ENCODE results near the gene TRIM5.
A peak's percentile ranks its signal among the peaks of the same experiment; 100 is the strongest.
"Not testable (repeated sequence)": the region's sequence is repeated elsewhere in the genome, so short reads cannot be mapped to it uniquely, and the experiment has no call there.

TRIM5 gene

GRCh38 chr11:5690736-5691135 is 5.9 kb upstream of the TRIM5 start:
- TF ChIP-seq POU2F2 (IDR thresholded peaks at IDR 0.05; ENCODE audit: low read depth, low read length) (no peak), TAF1 (IDR thresholded peaks at IDR 0.05; ENCODE audit: low read depth, low read length) (no peak), PAX5 (IDR thresholded peaks at IDR 0.05; ENCODE audit: insufficient read depth, low read length, severe bottlenecking) (no peak), POLR2AphosphoS5 (IDR thresholded peaks at IDR 0.05; ENCODE audit: low read depth, low read length) (no peak), SPI1 (IDR thresholded peaks at IDR 0.05; ENCODE audit: low read depth, low read length) (no peak), POLR2A (IDR thresholded peaks at IDR 0.05; ENCODE audit: low read depth, low read length) (no peak)
- no peak for FAIRE-seq

GRCh38 chr11:5690216-5690615 is 5.3 kb upstream of the TRIM5 start:
- DNase-seq (ENCODE audit: insufficient read length, low spot score) (no peak), FAIRE-seq (peak; percentile 86)
- no peak for TF ChIP-seq TAF1 (IDR thresholded peaks at IDR 0.05; ENCODE audit: low read depth, low read length)
- TF ChIP-seq PAX5 (IDR thresholded peaks at IDR 0.05; ENCODE audit: insufficient read depth, low read length, severe bottlenecking), result no peak

More at GRCh38 chr11:5690736-5691135, 5.9 kb upstream of the TRIM5 start:
- no peak for DNase-seq (ENCODE audit: insufficient read length, low spot score)

- DNase-seq (ENCODE audit: insufficient read length, low spot score) (peak; percentile 45), FAIRE-seq (peak; percentile 64)
- TF ChIP-seq POLR2AphosphoS5 (IDR thresholded peaks at IDR 0.05; ENCODE audit: low read depth, low read length) (peak; percentile 79), POU2F2 (IDR thresholded peaks at IDR 0.05; ENCODE audit: low read depth, low read length) (0 out of 2 replicates have a peak, but pooled peaks have one; percentile 35), SPI1 (IDR thresholded peaks at IDR 0.05; ENCODE audit: low read depth, low read length) (peak; percentile 40), TAF1 (IDR thresholded peaks at IDR 0.05; ENCODE audit: low read depth, low read length) (peak; percentile 78; the same call in 1 of the 2 replicates), POLR2A (IDR thresholded peaks at IDR 0.05; ENCODE audit: low read depth, low read length) (peak; percentile 74), PAX5 (IDR thresholded peaks at IDR 0.05; ENCODE audit: insufficient read depth, low read length, severe bottlenecking) (no peak)
Observed at GRCh38 chr11:5689551-5689983, 4.7 kb upstream of the TRIM5 start, which contains the start of gene TRIM22. TRIM22 (plus strand) TSS chr11:5689790; CDS start chr11:5696233, 6,443 bp downstream.

- no peak for DNase-seq (ENCODE audit: insufficient read length, low spot score)
- FAIRE-seq, result no peak
- TF ChIP-seq TAF1 (IDR thresholded peaks at IDR 0.05; ENCODE audit: low read depth, low read length) (no peak), POU2F2 (IDR thresholded peaks at IDR 0.05; ENCODE audit: low read depth, low read length) (no peak), POLR2AphosphoS5 (IDR thresholded peaks at IDR 0.05; ENCODE audit: low read depth, low read length) (no peak), PAX5 (IDR thresholded peaks at IDR 0.05; ENCODE audit: insufficient read depth, low read length, severe bottlenecking) (no peak), POLR2A (IDR thresholded peaks at IDR 0.05; ENCODE audit: low read depth, low read length) (no peak), SPI1 (IDR thresholded peaks at IDR 0.05; ENCODE audit: low read depth, low read length) (no peak)
Observed at GRCh38 chr11:5688482-5688881, 3.6 kb upstream of the TRIM5 start.

- TF ChIP-seq TAF1 (IDR thresholded peaks at IDR 0.05; ENCODE audit: low read depth, low read length), result no peak
- no peak for TF ChIP-seq POLR2AphosphoS5 (IDR thresholded peaks at IDR 0.05; ENCODE audit: low read depth, low read length)
- no peak for TF ChIP-seq POLR2A (IDR thresholded peaks at IDR 0.05; ENCODE audit: low read depth, low read length)
- FAIRE-seq, result no peak
- DNase-seq (ENCODE audit: insufficient read length, low spot score), result no peak
Observed at GRCh38 chr11:5686426-5686825, 1.6 kb upstream of the TRIM5 start.

GRCh38 chr11:5684036-5684645 is 733 bp downstream of the TRIM5 start:
- TF ChIP-seq SPI1 (IDR thresholded peaks at IDR 0.05; ENCODE audit: low read depth, low read length) (no peak), POLR2A (IDR thresholded peaks at IDR 0.05; ENCODE audit: low read depth, low read length) (no peak), POLR2AphosphoS5 (IDR thresholded peaks at IDR 0.05; ENCODE audit: low read depth, low read length) (no peak), PAX5 (IDR thresholded peaks at IDR 0.05; ENCODE audit: insufficient read depth, low read length, severe bottlenecking) (no peak), TAF1 (IDR thresholded peaks at IDR 0.05; ENCODE audit: low read depth, low read length) (no peak), POU2F2 (IDR thresholded peaks at IDR 0.05; ENCODE audit: low read depth, low read length) (no peak)
- DNase-seq (ENCODE audit: insufficient read length, low spot score) (no peak), FAIRE-seq (no peak)

- not testable (repeated sequence) for FAIRE-seq; DNase-seq (ENCODE audit: insufficient read length, low spot score)
Observed at GRCh38 chr11:5683620-5684019, 1.3 kb downstream of the TRIM5 start.

GRCh38 chr11:5682890-5683441 is 1.9 kb downstream of the TRIM5 start:
- not testable (repeated sequence) for FAIRE-seq; DNase-seq (ENCODE audit: insufficient read length, low spot score)

GRCh38 chr11:5679811-5680210 is 5.1 kb downstream of the TRIM5 start:
- no peak for TF ChIP-seq POU2F2 (IDR thresholded peaks at IDR 0.05; ENCODE audit: low read depth, low read length)
- TF ChIP-seq POLR2A (IDR thresholded peaks at IDR 0.05; ENCODE audit: low read depth, low read length), result no peak
- no peak for TF ChIP-seq TAF1 (IDR thresholded peaks at IDR 0.05; ENCODE audit: low read depth, low read length)
- TF ChIP-seq SPI1 (IDR thresholded peaks at IDR 0.05; ENCODE audit: low read depth, low read length), result no peak
- TF ChIP-seq PAX5 (IDR thresholded peaks at IDR 0.05; ENCODE audit: insufficient read depth, low read length, severe bottlenecking), result no peak
- no peak for TF ChIP-seq POLR2AphosphoS5 (IDR thresholded peaks at IDR 0.05; ENCODE audit: low read depth, low read length)
- FAIRE-seq, result no peak
- DNase-seq (ENCODE audit: insufficient read length, low spot score), result no peak

- DNase-seq (ENCODE audit: insufficient read length, low spot score) (no peak), FAIRE-seq (no peak)
- no peak for TF ChIP-seq PAX5 (IDR thresholded peaks at IDR 0.05; ENCODE audit: insufficient read depth, low read length, severe bottlenecking)
- TF ChIP-seq POLR2AphosphoS5 (IDR thresholded peaks at IDR 0.05; ENCODE audit: low read depth, low read length), result no peak
- no peak for TF ChIP-seq TAF1 (IDR thresholded peaks at IDR 0.05; ENCODE audit: low read depth, low read length)
- TF ChIP-seq POLR2A (IDR thresholded peaks at IDR 0.05; ENCODE audit: low read depth, low read length), result no peak
- TF ChIP-seq SPI1 (IDR thresholded peaks at IDR 0.05; ENCODE audit: low read depth, low read length), result no peak
- no peak for TF ChIP-seq POU2F2 (IDR thresholded peaks at IDR 0.05; ENCODE audit: low read depth, low read length)
Observed at GRCh38 chr11:5674391-5674790, 10.5 kb downstream of the TRIM5 start.
